ENCODE measurements around the gene MON2. TPM values are rescaled to one million over a fixed set of nuclear protein-coding genes. Genes with fewer than 3 reads are reported as not detected.
"Not testable (repeated sequence)": the region's sequence is repeated elsewhere in the genome, so short reads cannot be mapped to it uniquely, and the experiment has no call there.

Gene MON2
- total RNA-seq, 1 experiment from 2014 or later, result 30.1 TPM

DNA sequence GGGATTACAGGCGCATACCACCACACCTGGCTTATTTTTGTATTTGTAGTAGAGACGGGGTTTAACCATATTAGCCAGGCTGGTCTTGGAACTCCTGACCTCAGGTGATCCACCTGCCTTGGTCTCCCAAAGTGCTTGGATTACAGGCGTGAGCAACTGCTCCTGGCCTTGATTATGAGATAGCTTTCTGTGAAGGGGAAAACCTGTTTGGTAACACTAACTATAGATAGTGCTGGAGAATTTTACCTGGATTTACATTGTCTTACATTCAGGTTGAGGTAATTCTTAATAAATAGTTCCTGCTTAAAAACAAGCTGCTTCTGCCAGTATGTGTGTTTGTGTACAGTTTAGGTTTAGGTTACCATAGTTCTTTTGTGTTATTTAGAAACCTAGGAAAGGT is 77.1 kb downstream of the MON2 start:
- ChIA-PET POLR2A (no interaction called here), CTCF (no interaction called here)
- no TSS peak for BruUV-seq (replicated peaks)
- DNase-seq (ENCODE audit: low read depth, low spot score) (no peak), ATAC-seq (no peak)
- in situ Hi-C loops (cut with HindIII; ENCODE audit: low pct_unique_long_range_greater_than_20kb, low sequenced_read_pairs), result no loop called here
- H3K27me3 ChIP-seq (ENCODE audit: control insufficient read depth, insufficient read depth, low read length), result no peaks in the 10 kb centered on the region
- H3K9me3 ChIP-seq (ENCODE audit: control insufficient read depth, insufficient read depth, low read depth, low read length), result no peaks in the 10 kb centered on the region
- H3K27ac ChIP-seq (ENCODE audit: low read length), result no peak overlapping the region
- H3K4me3 ChIP-seq (ENCODE audit: low read depth in 2 of 2, low read length in 2 of 2), result no peak overlapping the region
- TF ChIP-seq POLR2AphosphoS5 (IDR thresholded peaks at IDR 0.05; ENCODE audit: low read depth, low read length) (no peak), TCF7L2 (IDR thresholded peaks at IDR 0.05; ENCODE audit: low read depth, low read length) (no peak), SIN3A (IDR thresholded peaks at IDR 0.05; ENCODE audit: borderline replicate concordance, insufficient read depth, low read depth, low read length) (no peak)
- TF ChIP-seq, protein P1, sequence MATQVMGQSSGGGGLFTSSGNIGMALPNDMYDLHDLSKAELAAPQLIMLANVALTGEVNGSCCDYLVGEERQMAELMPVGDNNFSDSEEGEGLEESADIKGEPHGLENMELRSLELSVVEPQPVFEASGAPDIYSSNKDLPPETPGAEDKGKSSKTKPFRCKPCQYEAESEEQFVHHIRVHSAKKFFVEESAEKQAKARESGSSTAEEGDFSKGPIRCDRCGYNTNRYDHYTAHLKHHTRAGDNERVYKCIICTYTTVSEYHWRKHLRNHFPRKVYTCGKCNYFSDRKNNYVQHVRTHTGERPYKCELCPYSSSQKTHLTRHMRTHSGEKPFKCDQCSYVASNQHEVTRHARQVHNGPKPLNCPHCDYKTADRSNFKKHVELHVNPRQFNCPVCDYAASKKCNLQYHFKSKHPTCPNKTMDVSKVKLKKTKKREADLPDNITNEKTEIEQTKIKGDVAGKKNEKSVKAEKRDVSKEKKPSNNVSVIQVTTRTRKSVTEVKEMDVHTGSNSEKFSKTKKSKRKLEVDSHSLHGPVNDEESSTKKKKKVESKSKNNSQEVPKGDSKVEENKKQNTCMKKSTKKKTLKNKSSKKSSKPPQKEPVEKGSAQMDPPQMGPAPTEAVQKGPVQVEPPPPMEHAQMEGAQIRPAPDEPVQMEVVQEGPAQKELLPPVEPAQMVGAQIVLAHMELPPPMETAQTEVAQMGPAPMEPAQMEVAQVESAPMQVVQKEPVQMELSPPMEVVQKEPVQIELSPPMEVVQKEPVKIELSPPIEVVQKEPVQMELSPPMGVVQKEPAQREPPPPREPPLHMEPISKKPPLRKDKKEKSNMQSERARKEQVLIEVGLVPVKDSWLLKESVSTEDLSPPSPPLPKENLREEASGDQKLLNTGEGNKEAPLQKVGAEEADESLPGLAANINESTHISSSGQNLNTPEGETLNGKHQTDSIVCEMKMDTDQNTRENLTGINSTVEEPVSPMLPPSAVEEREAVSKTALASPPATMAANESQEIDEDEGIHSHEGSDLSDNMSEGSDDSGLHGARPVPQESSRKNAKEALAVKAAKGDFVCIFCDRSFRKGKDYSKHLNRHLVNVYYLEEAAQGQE (IDR thresholded peaks at IDR 0.05; ENCODE audit: insufficient read depth in 1 of 2, low read depth in 2 of 2, low read length in 1 of 2), result no peak
- TF ChIP-seq, protein P2, sequence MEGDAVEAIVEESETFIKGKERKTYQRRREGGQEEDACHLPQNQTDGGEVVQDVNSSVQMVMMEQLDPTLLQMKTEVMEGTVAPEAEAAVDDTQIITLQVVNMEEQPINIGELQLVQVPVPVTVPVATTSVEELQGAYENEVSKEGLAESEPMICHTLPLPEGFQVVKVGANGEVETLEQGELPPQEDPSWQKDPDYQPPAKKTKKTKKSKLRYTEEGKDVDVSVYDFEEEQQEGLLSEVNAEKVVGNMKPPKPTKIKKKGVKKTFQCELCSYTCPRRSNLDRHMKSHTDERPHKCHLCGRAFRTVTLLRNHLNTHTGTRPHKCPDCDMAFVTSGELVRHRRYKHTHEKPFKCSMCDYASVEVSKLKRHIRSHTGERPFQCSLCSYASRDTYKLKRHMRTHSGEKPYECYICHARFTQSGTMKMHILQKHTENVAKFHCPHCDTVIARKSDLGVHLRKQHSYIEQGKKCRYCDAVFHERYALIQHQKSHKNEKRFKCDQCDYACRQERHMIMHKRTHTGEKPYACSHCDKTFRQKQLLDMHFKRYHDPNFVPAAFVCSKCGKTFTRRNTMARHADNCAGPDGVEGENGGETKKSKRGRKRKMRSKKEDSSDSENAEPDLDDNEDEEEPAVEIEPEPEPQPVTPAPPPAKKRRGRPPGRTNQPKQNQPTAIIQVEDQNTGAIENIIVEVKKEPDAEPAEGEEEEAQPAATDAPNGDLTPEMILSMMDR (IDR thresholded peaks at IDR 0.05), result no peak
- intact Hi-C loops (cut with micrococcal nuclease; ENCODE audit: unreplicated experiment), result no loop called here
- peaks cover 12% of the 10 kb centered on the region for H3K36me3 ChIP-seq (ENCODE audit: control insufficient read depth, insufficient read depth, low read length)
- H3K4me1 ChIP-seq (ENCODE audit: control insufficient read depth, insufficient read depth, low read length), result no peaks in the 10 kb centered on the region

DNA sequence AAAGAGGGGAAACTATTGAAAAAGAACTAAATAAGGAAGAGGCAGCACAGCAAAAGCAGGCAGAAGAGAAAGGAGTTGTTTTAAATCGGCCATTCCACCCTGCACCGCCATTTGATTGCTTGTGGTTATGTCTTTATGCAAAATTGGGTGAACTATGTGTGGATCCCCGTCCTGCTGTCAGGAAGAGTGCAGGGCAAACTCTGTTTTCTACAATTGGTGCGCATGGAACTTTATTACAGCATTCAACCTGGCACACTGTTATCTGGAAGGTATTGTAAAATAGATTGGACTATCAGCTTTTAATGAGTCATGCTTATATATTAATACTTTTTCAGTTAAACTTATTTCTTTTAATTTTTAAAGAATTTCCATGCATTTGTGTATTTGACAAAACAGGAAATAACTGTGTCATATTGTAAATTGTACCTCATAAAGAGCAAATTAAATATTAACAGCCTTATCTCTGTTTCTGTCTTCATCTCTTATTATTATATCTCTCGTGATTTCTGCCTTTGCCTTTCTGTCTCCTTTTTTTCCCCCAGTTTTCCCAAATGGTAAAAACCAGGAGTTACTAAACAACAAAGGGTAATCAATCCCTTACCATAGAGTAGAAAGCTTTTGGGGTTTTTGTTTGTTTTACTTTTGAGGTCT is 86.4 kb downstream of the MON2 start:
- no peaks in the 10 kb centered on the region for H3K27me3 ChIP-seq (ENCODE audit: control insufficient read depth, insufficient read depth, low read length)
- intact Hi-C loops (cut with micrococcal nuclease; ENCODE audit: unreplicated experiment) (no loop called here), in situ Hi-C loops (cut with HindIII; ENCODE audit: low pct_unique_long_range_greater_than_20kb, low sequenced_read_pairs) (no loop called here)
- TF ChIP-seq TCF7L2 (IDR thresholded peaks at IDR 0.05; ENCODE audit: low read depth, low read length) (no peak), POLR2AphosphoS5 (IDR thresholded peaks at IDR 0.05; ENCODE audit: low read depth, low read length) (no peak), SIN3A (IDR thresholded peaks at IDR 0.05; ENCODE audit: borderline replicate concordance, insufficient read depth, low read depth, low read length) (no peak)
- TF ChIP-seq, protein P2 (IDR thresholded peaks at IDR 0.05), result no peak
- TF ChIP-seq, protein P1 (IDR thresholded peaks at IDR 0.05; ENCODE audit: insufficient read depth in 1 of 2, low read depth in 2 of 2, low read length in 1 of 2), result no peak
- no peak overlapping the region for H3K27ac ChIP-seq (ENCODE audit: low read length)
- no peaks in the 10 kb centered on the region for H3K9me3 ChIP-seq (ENCODE audit: control insufficient read depth, insufficient read depth, low read depth, low read length)
- no peaks in the 10 kb centered on the region; the same call in 1 of the 2 replicates for H3K36me3 ChIP-seq (ENCODE audit: control insufficient read depth, insufficient read depth, low read length)
- ChIA-PET POLR2A (no interaction called here), CTCF (no interaction called here)
- DNase-seq (ENCODE audit: low read depth, low spot score) (no peak), ATAC-seq (no peak)
- no peaks in the 10 kb centered on the region for H3K4me1 ChIP-seq (ENCODE audit: control insufficient read depth, insufficient read depth, low read length)
- no peak overlapping the region for H3K4me3 ChIP-seq (ENCODE audit: low read depth in 2 of 2, low read length in 2 of 2)
- no TSS peak for BruUV-seq (replicated peaks)

DNA sequence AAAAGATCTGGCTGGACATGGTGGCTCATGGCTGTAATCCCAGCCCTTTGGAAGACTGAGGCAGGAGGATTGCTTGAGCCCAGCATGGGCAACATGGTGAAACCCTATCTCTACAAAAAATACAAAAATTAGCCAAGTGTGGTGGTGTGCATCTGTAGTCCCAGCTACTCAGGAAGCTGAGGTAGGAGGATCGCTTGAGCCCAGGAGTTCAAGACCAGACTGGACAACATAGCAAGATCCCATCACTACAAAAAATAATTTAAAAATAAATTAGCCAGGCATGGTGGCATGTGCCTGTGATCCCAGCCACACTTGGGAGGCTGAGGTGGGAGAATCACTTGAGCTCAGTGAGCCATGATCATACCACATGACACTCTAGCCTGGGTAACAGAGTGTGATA is 92.7 kb downstream of the MON2 start:
- H3K27ac ChIP-seq (ENCODE audit: low read length); DNase-seq (ENCODE audit: low read depth, low spot score); CTCF ChIA-PET; H3K4me1 ChIP-seq (ENCODE audit: control insufficient read depth, insufficient read depth, low read length); ATAC-seq; POLR2A ChIA-PET; H3K9me3 ChIP-seq (ENCODE audit: control insufficient read depth, insufficient read depth, low read depth, low read length); H3K36me3 ChIP-seq (ENCODE audit: control insufficient read depth, insufficient read depth, low read length); in situ Hi-C loops (cut with HindIII; ENCODE audit: low pct_unique_long_range_greater_than_20kb, low sequenced_read_pairs); intact Hi-C loops (cut with micrococcal nuclease; ENCODE audit: unreplicated experiment); BruUV-seq (replicated peaks); H3K4me3 ChIP-seq (ENCODE audit: low read depth in 2 of 2, low read length in 2 of 2); H3K27me3 ChIP-seq (ENCODE audit: control insufficient read depth, insufficient read depth, low read length): not testable (repeated sequence)
